ENCODE measurements around the gene ATG7. TPM values are rescaled to one million over a fixed set of nuclear protein-coding genes. Genes with fewer than 3 reads are reported as not detected.

Gene ATG7
- total and polyA plus RNA-seq, 10 of the 15 experiments (the other 5 are each of a cell fraction or from before 2014, with no cell fraction given), result 13.5 to 49.5 (median 26.4) TPM

GRCh38 chr3:11584570-11584969, 312.4 kb downstream of the ATG7 start (continued):
- no peak for TF ChIP-seq NKRF (conservative IDR thresholded peaks at IDR 0.05)
- no peak for TF ChIP-seq BHLHE40 (IDR thresholded peaks at IDR 0.05; ENCODE audit: borderline replicate concordance in 1 of 2, low read depth in 2 of 2, low read length in 1 of 2)
- TF ChIP-seq IRF4 (IDR thresholded peaks at IDR 0.05; ENCODE audit: low read depth, low read length), result no peak

GRCh38 chr3:11587766-11588165, 315.6 kb downstream of the ATG7 start:
- H4K20me1 ChIP-seq (ENCODE audit: control insufficient read depth, insufficient read depth), result peaks cover 8% of the 10 kb centered on the region; the same call in 1 of the 2 replicates
- H3K36me3 ChIP-seq (ENCODE audit: control insufficient read depth in 2 of 2, insufficient read depth in 2 of 2, low read length in 1 of 2), result peaks cover 3 to 5% of the 10 kb centered on the region in 2 experiments; a peak in 3 of 4 replicates
- H3K79me2 ChIP-seq (ENCODE audit: control insufficient read depth, insufficient read depth, low read length), result peaks cover 50% of the 10 kb centered on the region
- H3K4me2 ChIP-seq (ENCODE audit: control insufficient read depth, insufficient read depth), result no peak overlapping the region
- H3K4me1 ChIP-seq (ENCODE audit: control insufficient read depth, insufficient read depth, low read length), result peaks cover 10% of the 10 kb centered on the region
- in situ Hi-C loops (cut with MboI) (no loop called here), intact Hi-C loops (cut with micrococcal nuclease; ENCODE audit: unreplicated experiment) (no loop called here)
- no peak for FAIRE-seq
- ChIA-PET SMC1A (ENCODE audit: uncharacterized antibody, unreplicated experiment) (no interaction called here), POLR2A (no interaction called here), RAD21 (ENCODE audit: unreplicated experiment) (no interaction called here), CTCF (interaction anchor here (0.6 kb wide), 1 partner anchor 588 kb away, joined by 3 read pairs; no protein-coding TSS in a partner anchor)
- no peak for ATAC-seq
- H3K4me3 ChIP-seq, result no peak overlapping the region
- no peak for DNase-seq (ENCODE audit: low read depth, low spot score)
- no peak overlapping the region for H3K9ac ChIP-seq (ENCODE audit: control insufficient read depth, insufficient read depth, low read length)
- no peak overlapping the region for H3K27ac ChIP-seq (ENCODE audit: control insufficient read depth, insufficient read depth)
- no peaks in the 10 kb centered on the region for H3K27me3 ChIP-seq (replicated peaks in 1 of 2; ENCODE audit: control insufficient read depth in 2 of 2, insufficient read depth in 2 of 2, low read length in 1 of 2)
- H2AFZ ChIP-seq (ENCODE audit: control insufficient read depth, low read depth, low read length), result no peak overlapping the region
- no peaks in the 10 kb centered on the region for H3K9me3 ChIP-seq (replicated peaks; ENCODE audit: control insufficient read depth, insufficient read depth, low read length)
- 96% methylated on average over 12 of the region's 12 CpGs for WGBS (ENCODE audit: insufficient coverage, insufficient replicate concordance, low lambda C conversion rate, missing lambda C conversion rate)
- BruUV-seq (replicated peaks), result no TSS peak
- no peak for TF ChIP-seq TCF3 (IDR thresholded peaks at IDR 0.05; ENCODE audit: borderline replicate concordance, insufficient read depth, low read depth, low read length)
- TF ChIP-seq TBL1XR1 (IDR thresholded peaks at IDR 0.05; ENCODE audit: low read depth, low read length), result no peak
- TF ChIP-seq E2F8 (IDR thresholded peaks at IDR 0.05; ENCODE audit: low read depth, partially characterized antibody), result no peak
- TF ChIP-seq ZSCAN29 (IDR thresholded peaks at IDR 0.05), result no peak
- TF ChIP-seq EGR1 (IDR thresholded peaks at IDR 0.05; ENCODE audit: borderline replicate concordance in 1 of 2, low read depth in 2 of 2, low read length in 2 of 2), result no peak
- TF ChIP-seq SMAD5 (IDR thresholded peaks at IDR 0.05; ENCODE audit: low read depth), result no peak
- TF ChIP-seq NR2C2 (IDR thresholded peaks at IDR 0.05; ENCODE audit: borderline replicate concordance, control insufficient read depth, insufficient read length, low read depth), result no peak
- TF ChIP-seq IKZF1 (conservative IDR thresholded peaks at IDR 0.05), result no peak
- no peak for TF ChIP-seq RELB (IDR thresholded peaks at IDR 0.05; ENCODE audit: low read depth)
- no peak for TF ChIP-seq ZBTB4 (CRISPR knock-in tag; IDR thresholded peaks at IDR 0.05)
